Progenitor cell of endocrine pancreas (in vitro differentiated cells): ENCODE results near the gene DERL3. TPM values are rescaled to one million over a fixed set of nuclear protein-coding genes. Genes with fewer than 3 reads are reported as not detected.

ENCODE experiments used
- DNase-seq: peaks from one replicate; pipeline ENCODE4 v3.0.0; 2021; ENCODE audit warnings: low spot score; ENCODE audit not compliant: unreplicated experiment
- H3K27ac Mint-ChIP-seq: 2 replicates; pipeline ENCODE4 v1.8.0; 2021; ENCODE audit warnings: mild to moderate bottlenecking, moderate library complexity, mixed read lengths
- H3K27me3 Mint-ChIP-seq: 2 replicates; pipeline ENCODE4 v1.8.0; 2021; ENCODE audit warnings: mixed read lengths
- H3K36me3 Mint-ChIP-seq: 2 replicates; pipeline ENCODE4 v1.8.0; 2022; ENCODE audit warnings: mixed read lengths; ENCODE audit not compliant: insufficient read depth
- H3K4me1 Mint-ChIP-seq: 2 replicates; pipeline ENCODE4 v1.8.0; 2021; ENCODE audit warnings: low read depth, mixed read lengths
- H3K4me3 Mint-ChIP-seq: 2 replicates; pipeline ENCODE4 v1.8.0; 2021; ENCODE audit warnings: low read depth, mild to moderate bottlenecking, moderate library complexity, mixed read lengths
- H3K9me3 Mint-ChIP-seq: 2 replicates; pipeline ENCODE4 v1.8.0; 2021; ENCODE audit warnings: low read depth, mixed read lengths
- total RNA-seq: library from RNA; stranded (reverse); gene quantifications from 2 replicates; pipeline ENCODE4 v1.2.1, GENCODE V29; 2021
- TF ChIP-seq, protein P1 (sequence below): fragments of 200-600 bp; sonication (generic); IDR thresholded peaks from one replicate; pipeline ENCODE4 v1.5.0; 2021; ENCODE audit warnings: antibody characterized with exemption, mild to moderate bottlenecking; ENCODE audit not compliant: unreplicated experiment

Gene DERL3
- total RNA-seq, 1 donor from 2014 or later, result 1.5 TPM

GRCh38 chr22:23823331-23823791 lies 15.4 kb downstream of the DERL3 start:
- peaks cover 34% of the 10 kb centered on the region for H3K36me3 Mint-ChIP-seq
- H3K27ac Mint-ChIP-seq, result no peak overlapping the region

GRCh38 chr22:23822101-23822671 lies 16.6 kb downstream of the DERL3 start:
- H3K27me3 Mint-ChIP-seq, result no peaks in the 10 kb centered on the region
- TF ChIP-seq, protein P1, sequence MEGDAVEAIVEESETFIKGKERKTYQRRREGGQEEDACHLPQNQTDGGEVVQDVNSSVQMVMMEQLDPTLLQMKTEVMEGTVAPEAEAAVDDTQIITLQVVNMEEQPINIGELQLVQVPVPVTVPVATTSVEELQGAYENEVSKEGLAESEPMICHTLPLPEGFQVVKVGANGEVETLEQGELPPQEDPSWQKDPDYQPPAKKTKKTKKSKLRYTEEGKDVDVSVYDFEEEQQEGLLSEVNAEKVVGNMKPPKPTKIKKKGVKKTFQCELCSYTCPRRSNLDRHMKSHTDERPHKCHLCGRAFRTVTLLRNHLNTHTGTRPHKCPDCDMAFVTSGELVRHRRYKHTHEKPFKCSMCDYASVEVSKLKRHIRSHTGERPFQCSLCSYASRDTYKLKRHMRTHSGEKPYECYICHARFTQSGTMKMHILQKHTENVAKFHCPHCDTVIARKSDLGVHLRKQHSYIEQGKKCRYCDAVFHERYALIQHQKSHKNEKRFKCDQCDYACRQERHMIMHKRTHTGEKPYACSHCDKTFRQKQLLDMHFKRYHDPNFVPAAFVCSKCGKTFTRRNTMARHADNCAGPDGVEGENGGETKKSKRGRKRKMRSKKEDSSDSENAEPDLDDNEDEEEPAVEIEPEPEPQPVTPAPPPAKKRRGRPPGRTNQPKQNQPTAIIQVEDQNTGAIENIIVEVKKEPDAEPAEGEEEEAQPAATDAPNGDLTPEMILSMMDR, result no peak
- no peaks in the 10 kb centered on the region for H3K9me3 Mint-ChIP-seq
- no peak overlapping the region for H3K4me3 Mint-ChIP-seq
- no peaks in the 10 kb centered on the region for H3K4me1 Mint-ChIP-seq
- H3K36me3 Mint-ChIP-seq, result peaks cover 38% of the 10 kb centered on the region
- H3K27ac Mint-ChIP-seq, result peak overlapping the region; percentile 59
- no peak for DNase-seq

More at GRCh38 chr22:23823331-23823791, 15.4 kb downstream of the DERL3 start:
- Mint-ChIP-seq H3K9me3 (no peaks in the 10 kb centered on the region), H3K4me1 (no peaks in the 10 kb centered on the region), H3K4me3 (no peak overlapping the region), H3K27me3 (no peaks in the 10 kb centered on the region)
- TF ChIP-seq, protein P1, result no peak
- no peak for DNase-seq

GRCh38 chr22:23820748-23821211 lies 18.0 kb downstream of the DERL3 start:
- Mint-ChIP-seq H3K4me3 (no peak overlapping the region), H3K9me3 (no peaks in the 10 kb centered on the region), H3K4me1 (no peaks in the 10 kb centered on the region), H3K36me3 (peaks cover 39% of the 10 kb centered on the region), H3K27ac (no peak overlapping the region), H3K27me3 (no peaks in the 10 kb centered on the region)
- TF ChIP-seq, protein P1, result no peak
- no peak for DNase-seq

DNA sequence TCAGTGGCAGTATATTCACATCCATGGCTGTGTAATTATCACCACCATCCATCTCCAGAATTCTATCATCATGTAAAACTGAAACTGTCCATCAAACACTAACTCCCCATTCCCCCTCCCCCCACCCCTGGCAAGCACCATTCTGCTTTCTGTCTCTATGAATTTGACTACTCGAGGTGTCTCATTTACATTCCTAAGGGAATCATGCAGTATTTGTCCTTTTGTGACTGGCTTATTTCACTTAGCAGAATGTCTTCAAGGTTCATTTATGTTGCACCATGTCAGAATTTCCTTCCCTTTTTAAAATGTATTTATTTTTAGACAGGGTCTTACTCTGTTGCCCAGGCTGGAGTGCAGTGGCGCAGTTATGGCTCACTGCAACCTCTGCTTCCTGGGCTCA lies 20.3 kb downstream of the DERL3 start:
- TF ChIP-seq, protein P1, result no peak
- no peaks in the 10 kb centered on the region for H3K9me3 Mint-ChIP-seq
- peaks cover 39% of the 10 kb centered on the region for H3K36me3 Mint-ChIP-seq
- DNase-seq, result no peak
- no peaks in the 10 kb centered on the region for H3K4me1 Mint-ChIP-seq
- no peak overlapping the region for H3K4me3 Mint-ChIP-seq
- H3K27ac Mint-ChIP-seq, result no peak overlapping the region
- H3K27me3 Mint-ChIP-seq, result no peaks in the 10 kb centered on the region

- H3K36me3 Mint-ChIP-seq, result peaks cover 40% of the 10 kb centered on the region
Observed at GRCh38 chr22:23817146-23817545, 21.7 kb downstream of the DERL3 start.

More at GRCh38 chr22:23817146-23817545, 21.7 kb downstream of the DERL3 start:
- Mint-ChIP-seq H3K4me3 (no peak overlapping the region), H3K27ac (peak overlapping the region; percentile 78), H3K27me3 (no peaks in the 10 kb centered on the region), H3K9me3 (no peaks in the 10 kb centered on the region), H3K4me1 (no peaks in the 10 kb centered on the region)
- TF ChIP-seq, protein P1, result no peak
- DNase-seq, result no peak
